Right lobe of liver (tissue), 6 donors: Measurements from ENCODE around the gene DUSP7. TPM values are rescaled to one million over a fixed set of nuclear protein-coding genes. Genes with fewer than 3 reads are reported as not detected.

Source experiments
- ATAC-seq, 4 donors: fragments of 200-7000 bp; cut with Tn5 transposase; one replicate each; pipeline ENCODE4 v1.9.1; 2020; ENCODE audit warnings: mild to moderate bottlenecking in 4 of 4, moderate library complexity in 4 of 4
- DNase-seq, 3 donors: peaks; one replicate each; pipeline ENCODE4 v3.0.0-alpha.2; 2020
- H3K27ac ChIP-seq, 3 donors: fragments of 200-600 bp; one replicate each; pipeline ENCODE4 v1.8.0; 2022
- H3K27me3 ChIP-seq, 2 donors: fragments of 200-600 bp; one replicate each; pipeline ENCODE4 v1.8.0; 2022
- H3K36me3 ChIP-seq, 4 donors: fragments of 200-600 bp; sonication (generic) in 1 of 4; one replicate each; pipeline versions ENCODE4 v1.5.1 to v1.8.0; 2017 to 2022; ENCODE audit warnings: control low read depth in 1 of 4
- H3K4me1 ChIP-seq, 4 donors: fragments of 200-600 bp; sonication (generic) in 1 of 4; one replicate each; pipeline versions ENCODE4 v1.5.1 to v1.8.0; 2017 to 2022; ENCODE audit warnings: control low read depth in 1 of 4
- H3K4me3 ChIP-seq, 3 donors: fragments of 200-600 bp; one replicate each; pipeline ENCODE4 v1.8.0; 2022
- H3K9me3 ChIP-seq, 4 donors: fragments of 200-600 bp; sonication (generic) in 1 of 4; one replicate each; pipeline versions ENCODE4 v1.5.1 to v1.8.0; 2017 to 2022; ENCODE audit warnings: control low read depth in 1 of 4
- CTCF ChIP-seq, 4 donors: fragments of 200-600 bp in 3 of 4; fragments of 450-650 bp in 1 of 4; IDR thresholded peaks; one replicate each; pipeline versions ENCODE4 v1.5.1 to v1.8.0; 2016 to 2022; ENCODE audit warnings: antibody characterized with exemption in 4 of 4, mild to moderate bottlenecking in 2 of 4
- POLR2A ChIP-seq: fragments of 450-650 bp; IDR thresholded peaks from one replicate; pipeline ENCODE4 v1.6.1; 2017; ENCODE audit warnings: antibody characterized with exemption, mild to moderate bottlenecking
- WGBS: methylation state at CpG from one replicate; pipeline ENCODE4 v1.1.6; 2018; ENCODE audit warnings: low coverage, low lambda C conversion rate; ENCODE audit not compliant: insufficient coverage; ENCODE audit errors: missing lambda C conversion rate; 5-methylcytosine and 5-hydroxymethylcytosine counted together
- intact Hi-C, 2 donors: fragments of 100-400 bp; cut with DNase I; formaldehyde crosslinking; loops; one replicate each; pipeline versions ENCODE4 v1.11.2 to v1.14.1; 2022
- total RNA-seq, 6 experiments: library from RNA; depleted of rRNA in 2 of 6; stranded (reverse); fragments of >200 nt in 2 of 6; fragmentation: NEBNext Ultra II Directional in 3 of 6; extraction: Animal tissue kit (Norgen Biotek cat#: 25700) in 3 of 6; gene quantifications; one replicate each; pipeline versions ENCODE4 v1.1.0 to v1.2.4, GENCODE V29; 2016 to 2023
- donor health status: DM: no; HTN: yes; CAD: no.
- donor health status: DM: no; HTN: no; CAD: no.
- donor health status: DM: no; HTN: no; CAD: no.
- donor health status: DM: no; HTN: yes; CAD: no.
- donor health status: DM: no; HTN: yes; CAD: no.

DUSP7 gene
- total RNA-seq, 6 experiments from 2014 or later: 3.0 to 4.2 (median 3.5) TPM

- intact Hi-C loops: no loop called here
- Histone ChIP-seq H3K27ac (no peak overlapping the region), H3K36me3 (no peaks in the 10 kb centered on the region), H3K4me1 (no peaks in the 10 kb centered on the region), H3K27me3 (no peaks in the 10 kb centered on the region), H3K9me3 (no peaks in the 10 kb centered on the region), H3K4me3 (no peak overlapping the region)
- TF ChIP-seq POLR2A: no peak
- no peak for TF ChIP-seq CTCF (IDR thresholded peaks at IDR 0.05)
- WGBS: no CpG with 5 or more reads among the region's 7 CpGs
- DNase-seq: no peak
- ATAC-seq: peak in 1 of 4 donors; percentile 17
Observed at GRCh38 chr3:52073490-52073889, 17.1 kb upstream of the DUSP7 start.

GRCh38 chr3:52072471-52072870, 16.1 kb upstream of the DUSP7 start:
- 85% methylated on average over 4 of the region's 8 CpGs for WGBS
- no peak overlapping the region for H3K27ac ChIP-seq
- H3K36me3 ChIP-seq: no peaks in the 10 kb centered on the region
- H3K4me3 ChIP-seq: no peak overlapping the region
- no peaks in the 10 kb centered on the region for H3K9me3 ChIP-seq
- ATAC-seq (no peak), DNase-seq (no peak)
- intact Hi-C loops: no loop called here
- TF ChIP-seq CTCF (IDR thresholded peaks at IDR 0.05) (no peak), POLR2A (no peak)
- H3K27me3 ChIP-seq: no peaks in the 10 kb centered on the region
- H3K4me1 ChIP-seq: no peaks in the 10 kb centered on the region

- Histone ChIP-seq H3K9me3 (no peaks in the 10 kb centered on the region), H3K4me1 (no peaks in the 10 kb centered on the region), H3K4me3 (no peak overlapping the region), H3K27ac (no peak overlapping the region), H3K36me3 (no peaks in the 10 kb centered on the region), H3K27me3 (no peaks in the 10 kb centered on the region)
- WGBS: 92% methylated on average over 2 of the region's 5 CpGs
- TF ChIP-seq POLR2A (no peak), CTCF (IDR thresholded peaks at IDR 0.05) (no peak)
- ATAC-seq (no peak), DNase-seq (no peak)
- intact Hi-C loops: no loop called here
Observed at GRCh38 chr3:52072020-52072419, 15.6 kb upstream of the DUSP7 start.

GRCh38 chr3:52070724-52071621, 14.6 kb upstream of the DUSP7 start:
- intact Hi-C loops: no loop called here
- DNase-seq (no peak), ATAC-seq (peak in 3 of 4 donors; percentile 9 to 29 (median 19))
- no peaks in the 10 kb centered on the region for H3K36me3 ChIP-seq
- no peaks in the 10 kb centered on the region for H3K4me1 ChIP-seq
- no peaks in the 10 kb centered on the region for H3K9me3 ChIP-seq
- WGBS: 61% methylated on average over 4 of the region's 22 CpGs
- no peaks in the 10 kb centered on the region for H3K27me3 ChIP-seq
- H3K4me3 ChIP-seq: no peak overlapping the region
- TF ChIP-seq POLR2A (no peak), CTCF (IDR thresholded peaks at IDR 0.05) (no peak)
- H3K27ac ChIP-seq: no peak overlapping the region
